K562 (cell line): ENCODE results near the gene CCDC184. TPM values are rescaled to one million over a fixed set of nuclear protein-coding genes. Genes with fewer than 3 reads are reported as not detected.

Source experiments
- ATF1 ChIP-seq, 2 experiments: fragments of 450-650 bp in 1 of 2; IDR thresholded peaks; 2 replicates each; pipeline ENCODE4 v1.6.1; 2016; ENCODE audit warnings: missing compliant biosample characterization in 1 of 2, missing genetic modification characterization in 1 of 2
- CAMTA2 ChIP-seq: fragments of 250-450 bp; sonication (Bioruptor Pico); conservative IDR thresholded peaks from 2 replicates; pipeline ENCODE4 v1.5.1; 2022
- FOXK1 ChIP-seq: sonication (generic); formaldehyde crosslinking; IDR thresholded peaks from 2 replicates; pipeline ENCODE4 v1.8.0; 2022; ENCODE audit warnings: missing genetic modification reagents, mild to moderate bottlenecking, borderline replicate concordance
- HEY1 ChIP-seq: fragments of 250-450 bp; sonication (Bioruptor Pico); IDR thresholded peaks from 2 replicates; pipeline ENCODE4 v1.5.0; 2020; ENCODE audit warnings: mild to moderate bottlenecking, moderate library complexity, borderline replicate concordance
- PTBP1 ChIP-seq: fragments of 200-400 bp; formaldehyde crosslinking; IDR thresholded peaks from 2 replicates; pipeline ENCODE4 v1.6.1; 2017; ENCODE audit warnings: low read depth, low read length
- RBM17 ChIP-seq: fragments of 200-400 bp; formaldehyde crosslinking; IDR thresholded peaks from 2 replicates; pipeline ENCODE4 v1.6.1; 2017; ENCODE audit warnings: low read depth, mild to moderate bottlenecking, low read length, borderline replicate concordance
- SNRNP70 ChIP-seq: fragments of 200-400 bp; formaldehyde crosslinking; optimal IDR thresholded peaks from 2 replicates; pipeline ENCODE3; 2017; ENCODE audit warnings: low read depth, low read length
- SP1 ChIP-seq: sonication (generic); formaldehyde crosslinking; IDR thresholded peaks from 2 replicates; pipeline ENCODE4 v1.8.1; 2022; ENCODE audit warnings: mild to moderate bottlenecking, missing genetic modification reagents
- THRB ChIP-seq: fragments of 450-650 bp; formaldehyde crosslinking; conservative IDR thresholded peaks from 2 replicates; pipeline ENCODE4 v1.4.0; 2022; ENCODE audit warnings: mild to moderate bottlenecking, missing genetic modification characterization
- ZNF644 ChIP-seq: fragments of 200-800 bp; sonication (Bioruptor generic); IDR thresholded peaks from 2 replicates; pipeline ENCODE4 v1.6.1; 2016; ENCODE audit warnings: low read depth, missing genetic modification characterization, missing compliant biosample characterization
- ZNF830 ChIP-seq: fragments of 250-450 bp; sonication (Bioruptor Pico); IDR thresholded peaks from 2 replicates; pipeline ENCODE4 v1.5.0; 2021; ENCODE audit warnings: mild to moderate bottlenecking
- polyA plus RNA-seq, 8 experiments: library from polyadenylated mRNA; depleted of rRNA in 4 of 8; stranded (reverse) in 5 of 8; unstranded in 3 of 8; fragments of >200 nt; fragmentation: Nextera tagmentation in 2 of 8; fragmentation: Illumina TruSeq in 1 of 8; extraction: Ambion mirVana in 2 of 8; extraction: Trizol in 1 of 8; gene quantifications; 2 replicates each; pipeline versions ENCODE4 v1.2.1 to v1.2.3, GENCODE V29; 2011 to 2014; ENCODE audit warnings: inconsistent platforms in 1 of 8, missing spikeins in 1 of 8
- total RNA-seq, 7 experiments: library from RNA; depleted of rRNA in 6 of 7; stranded (reverse); fragments of >200 nt in 6 of 7; fragmentation: Illumina TruSeq in 2 of 7; extraction: Trizol in 2 of 7; gene quantifications; 2 replicates each; pipeline versions ENCODE4 v1.2.1 to v1.2.3, GENCODE V29; 2011 to 2021; ENCODE audit warnings: low replicate concordance in 1 of 7
- TF ChIP-seq, protein P1 (sequence below): fragments of 250-450 bp; sonication (Bioruptor Pico); IDR thresholded peaks from 2 replicates; pipeline ENCODE4 v1.5.1; 2021; ENCODE audit warnings: mild to moderate bottlenecking
- TF ChIP-seq, protein P2 (sequence below): fragments of 250-450 bp; sonication (Bioruptor Pico); IDR thresholded peaks from 2 replicates; pipeline ENCODE4 v1.8.0; 2021; ENCODE audit warnings: moderate library complexity, mild to moderate bottlenecking, inconsistent platforms
- TF ChIP-seq, protein P3 (sequence below): IDR thresholded peaks from 3 replicates; pipeline ENCODE4 v1.6.1; 2011; ENCODE audit warnings: borderline replicate concordance, mild to moderate bottlenecking, moderate library complexity; ENCODE audit not compliant: insufficient read length; ENCODE audit errors: extremely low read depth
- TF ChIP-seq, protein P4 (sequence below): fragments of 250-450 bp; sonication (Bioruptor Pico); IDR thresholded peaks from 2 replicates; pipeline ENCODE4 v1.8.0; 2022; ENCODE audit warnings: moderate library complexity, mild to moderate bottlenecking, inconsistent platforms
- TF ChIP-seq, protein P5 (sequence below), 2 experiments: fragments of 250-450 bp in 1 of 2; fragments of 450-650 bp in 1 of 2; sonication (Bioruptor Pico) in 1 of 2; IDR thresholded peaks; 2 replicates each; pipeline versions ENCODE4 v1.6.1 to v1.8.0; 2016 to 2021; ENCODE audit warnings: mild to moderate bottlenecking in 2 of 2, moderate library complexity in 2 of 2, missing compliant biosample characterization in 1 of 2, missing genetic modification characterization in 1 of 2
- TF ChIP-seq, protein P6 (sequence below): fragments of 250-450 bp; sonication (Bioruptor Pico); IDR thresholded peaks from 2 replicates; pipeline ENCODE4 v1.4.0; 2020; ENCODE audit warnings: borderline replicate concordance

The CCDC184 gene
- total and polyA plus RNA-seq, 9 of the 15 experiments (the other 6 are each of a cell fraction or from before 2014, with no cell fraction given): 0.09 TPM; not detected in 8

- TF ChIP-seq THRB (CRISPR knock-in tag) (0 out of 2 replicates have a peak, but pooled peaks have one; percentile 38), ATF1 (CRISPR knock-in tag; IDR thresholded peaks at IDR 0.05) (no peak), ATF1 (tag; IDR thresholded peaks at IDR 0.05) (peak; percentile 78), HEY1 (no peak), FOXK1 (CRISPR knock-in tag) (peak; percentile 70; the same call in 1 of the 2 replicates), ZNF644 (no peak), SP1 (CRISPR knock-in tag) (0 out of 2 replicates have a peak, but pooled peaks have one; percentile 17), CAMTA2 (no peak), PTBP1 (no peak), ZNF830 (CRISPR knock-in tag) (no peak), SNRNP70 (no peak), RBM17 (no peak)
- TF ChIP-seq, protein P1, sequence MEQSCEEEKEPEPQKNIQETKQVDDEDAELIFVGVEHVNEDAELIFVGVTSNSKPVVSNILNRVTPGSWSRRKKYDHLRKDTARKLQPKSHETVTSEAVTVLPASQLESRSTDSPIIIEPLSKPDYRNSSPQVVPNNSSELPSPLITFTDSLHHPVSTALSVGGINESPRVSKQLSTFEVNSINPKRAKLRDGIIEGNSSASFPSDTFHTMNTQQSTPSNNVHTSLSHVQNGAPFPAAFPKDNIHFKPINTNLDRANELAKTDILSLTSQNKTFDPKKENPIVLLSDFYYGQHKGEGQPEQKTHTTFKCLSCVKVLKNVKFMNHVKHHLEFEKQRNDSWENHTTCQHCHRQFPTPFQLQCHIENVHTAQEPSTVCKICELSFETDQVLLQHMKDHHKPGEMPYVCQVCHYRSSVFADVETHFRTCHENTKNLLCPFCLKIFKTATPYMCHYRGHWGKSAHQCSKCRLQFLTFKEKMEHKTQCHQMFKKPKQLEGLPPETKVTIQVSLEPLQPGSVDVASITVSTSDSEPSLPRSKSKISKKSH (CRISPR knock-in tag): no peak
- TF ChIP-seq, protein P2, sequence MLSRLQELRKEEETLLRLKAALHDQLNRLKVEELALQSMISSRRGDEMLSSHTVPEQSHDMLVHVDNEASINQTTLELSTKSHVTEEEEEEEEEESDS (CRISPR knock-in tag): no peak
- TF ChIP-seq, protein P3, sequence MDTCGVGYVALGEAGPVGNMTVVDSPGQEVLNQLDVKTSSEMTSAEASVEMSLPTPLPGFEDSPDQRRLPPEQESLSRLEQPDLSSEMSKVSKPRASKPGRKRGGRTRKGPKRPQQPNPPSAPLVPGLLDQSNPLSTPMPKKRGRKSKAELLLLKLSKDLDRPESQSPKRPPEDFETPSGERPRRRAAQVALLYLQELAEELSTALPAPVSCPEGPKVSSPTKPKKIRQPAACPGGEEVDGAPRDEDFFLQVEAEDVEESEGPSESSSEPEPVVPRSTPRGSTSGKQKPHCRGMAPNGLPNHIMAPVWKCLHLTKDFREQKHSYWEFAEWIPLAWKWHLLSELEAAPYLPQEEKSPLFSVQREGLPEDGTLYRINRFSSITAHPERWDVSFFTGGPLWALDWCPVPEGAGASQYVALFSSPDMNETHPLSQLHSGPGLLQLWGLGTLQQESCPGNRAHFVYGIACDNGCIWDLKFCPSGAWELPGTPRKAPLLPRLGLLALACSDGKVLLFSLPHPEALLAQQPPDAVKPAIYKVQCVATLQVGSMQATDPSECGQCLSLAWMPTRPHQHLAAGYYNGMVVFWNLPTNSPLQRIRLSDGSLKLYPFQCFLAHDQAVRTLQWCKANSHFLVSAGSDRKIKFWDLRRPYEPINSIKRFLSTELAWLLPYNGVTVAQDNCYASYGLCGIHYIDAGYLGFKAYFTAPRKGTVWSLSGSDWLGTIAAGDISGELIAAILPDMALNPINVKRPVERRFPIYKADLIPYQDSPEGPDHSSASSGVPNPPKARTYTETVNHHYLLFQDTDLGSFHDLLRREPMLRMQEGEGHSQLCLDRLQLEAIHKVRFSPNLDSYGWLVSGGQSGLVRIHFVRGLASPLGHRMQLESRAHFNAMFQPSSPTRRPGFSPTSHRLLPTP: no peak
- TF ChIP-seq, protein P4, sequence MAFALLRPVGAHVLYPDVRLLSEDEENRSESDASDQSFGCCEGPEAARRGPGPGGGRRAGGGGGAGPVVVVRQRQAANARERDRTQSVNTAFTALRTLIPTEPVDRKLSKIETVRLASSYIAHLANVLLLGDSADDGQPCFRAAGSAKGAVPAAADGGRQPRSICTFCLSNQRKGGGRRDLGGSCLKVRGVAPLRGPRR (CRISPR knock-in tag): no peak
- TF ChIP-seq, protein P5, sequence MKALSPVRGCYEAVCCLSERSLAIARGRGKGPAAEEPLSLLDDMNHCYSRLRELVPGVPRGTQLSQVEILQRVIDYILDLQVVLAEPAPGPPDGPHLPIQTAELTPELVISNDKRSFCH (CRISPR knock-in tag; IDR thresholded peaks at IDR 0.05): no peak
- TF ChIP-seq, protein P5 (tag; IDR thresholded peaks at IDR 0.05): 0 out of 2 replicates have a peak, but pooled peaks have one; percentile 19
- TF ChIP-seq, protein P6, sequence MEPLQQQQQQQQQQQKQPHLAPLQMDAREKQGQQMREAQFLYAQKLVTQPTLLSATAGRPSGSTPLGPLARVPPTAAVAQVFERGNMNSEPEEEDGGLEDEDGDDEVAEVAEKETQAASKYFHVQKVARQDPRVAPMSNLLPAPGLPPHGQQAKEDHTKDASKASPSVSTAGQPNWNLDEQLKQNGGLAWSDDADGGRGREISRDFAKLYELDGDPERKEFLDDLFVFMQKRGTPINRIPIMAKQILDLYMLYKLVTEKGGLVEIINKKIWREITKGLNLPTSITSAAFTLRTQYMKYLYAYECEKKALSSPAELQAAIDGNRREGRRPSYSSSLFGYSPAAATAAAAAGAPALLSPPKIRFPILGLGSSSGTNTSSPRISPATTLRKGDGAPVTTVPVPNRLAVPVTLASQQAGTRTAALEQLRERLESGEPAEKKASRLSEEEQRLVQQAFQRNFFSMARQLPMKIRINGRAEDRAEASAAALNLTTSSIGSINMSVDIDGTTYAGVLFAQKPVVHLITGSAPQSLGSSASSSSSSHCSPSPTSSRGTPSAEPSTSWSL (CRISPR knock-in tag): no peak
These were observed 26.2 kb upstream of the CCDC184 start, which contains the start of gene ASB8 (continued) for GRCh38 chr12:48157018-48157888.
